ENCODE data around the gene HESX1.
A peak's percentile ranks its signal among the peaks of the same experiment; 100 is the strongest.

Gene HESX1

GRCh38 chr3:57184526-57184925, 15.3 kb downstream of the HESX1 start:
- no peak for DNase-seq (ENCODE audit: low read depth)
- TF ChIP-seq CTCF (IDR thresholded peaks at IDR 0.05; ENCODE audit: insufficient read depth, low read depth, low read length, missing control alignments): no peak
- no peak overlapping the region for H3K4me3 ChIP-seq (ENCODE audit: low read length)

GRCh38 chr3:57179580-57180410, 20.0 kb downstream of the HESX1 start:
- no peak overlapping the region for H3K4me3 ChIP-seq (ENCODE audit: low read length)
- peak; percentile 57 for TF ChIP-seq CTCF (IDR thresholded peaks at IDR 0.05; ENCODE audit: insufficient read depth, low read depth, low read length, missing control alignments)
- peak; percentile 47 for DNase-seq (ENCODE audit: low read depth)

GRCh38 chr3:57176045-57176444, 23.7 kb downstream of the HESX1 start:
- no peak for TF ChIP-seq CTCF (IDR thresholded peaks at IDR 0.05; ENCODE audit: insufficient read depth, low read depth, low read length, missing control alignments)
- DNase-seq (ENCODE audit: low read depth): no peak
- no peak overlapping the region for H3K4me3 ChIP-seq (ENCODE audit: low read length)

GRCh38 chr3:57173687-57174086, 26.1 kb downstream of the HESX1 start:
- TF ChIP-seq CTCF (IDR thresholded peaks at IDR 0.05; ENCODE audit: insufficient read depth, low read depth, low read length, missing control alignments): no peak
- no peak overlapping the region for H3K4me3 ChIP-seq (ENCODE audit: low read length)
- DNase-seq (ENCODE audit: low read depth): no peak

- no peak for DNase-seq (ENCODE audit: low read depth)
- no peak overlapping the region for H3K4me3 ChIP-seq (ENCODE audit: low read length)
- no peak for TF ChIP-seq CTCF (IDR thresholded peaks at IDR 0.05; ENCODE audit: insufficient read depth, low read depth, low read length, missing control alignments)
These were observed 28.8 kb downstream of the HESX1 start for GRCh38 chr3:57170946-57171345.

GRCh38 chr3:57169872-57170623, 29.7 kb downstream of the HESX1 start:
- peak; percentile 77 for DNase-seq (ENCODE audit: low read depth)
- peak; percentile 78 for TF ChIP-seq CTCF (IDR thresholded peaks at IDR 0.05; ENCODE audit: insufficient read depth, low read depth, low read length, missing control alignments)
- H3K4me3 ChIP-seq (ENCODE audit: low read length): peak overlapping the region; percentile 47

All from epithelial cell of esophagus (primary cell).